HTR-8/SVneo (cell line): ENCODE results near the gene PDIA2.

Experiments used
- DNase-seq: peaks from one replicate; pipeline ENCODE4 v3.0.0; 2011; ENCODE audit warnings: low spot score, mixed read lengths; ENCODE audit not compliant: insufficient read length
- FAIRE-seq: peaks from 2 replicates; lab custom pipeline; 2011; peaks lifted over from hg19 to GRCh38; lab: Jason Lieb, UNC

The PDIA2 gene

DNA sequence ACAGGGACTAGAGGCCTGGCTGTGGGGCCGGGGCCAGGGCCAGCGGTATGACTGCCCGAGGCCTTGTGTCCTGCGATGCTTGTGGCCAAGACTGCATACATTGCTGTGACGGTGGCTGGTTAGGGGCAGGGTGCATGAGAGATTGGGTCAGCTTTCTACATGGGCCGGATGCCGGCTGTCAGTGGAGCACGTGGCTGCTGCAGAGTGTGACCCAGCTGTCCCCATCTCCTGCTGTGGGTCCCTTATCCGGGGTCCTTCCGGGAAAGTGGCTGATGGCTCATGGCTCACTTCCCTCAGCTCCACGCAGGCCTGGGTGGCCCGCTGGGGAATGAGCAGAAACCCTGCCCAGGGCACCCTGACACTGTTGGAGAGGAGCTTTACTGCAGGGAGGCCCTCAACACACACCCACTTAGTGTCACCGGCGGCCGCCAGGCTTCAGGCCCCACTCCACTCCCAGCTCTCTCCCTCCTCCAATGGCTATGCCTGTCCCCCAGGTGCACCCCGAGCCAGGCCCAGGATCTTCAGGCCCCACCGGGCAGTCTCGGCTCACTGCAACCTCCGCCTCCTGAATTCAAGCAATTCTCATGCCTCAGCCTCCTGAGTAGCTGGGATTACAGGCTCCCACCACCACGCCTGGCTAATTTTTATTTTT, 6.4 kb upstream of the PDIA2 start:
- FAIRE-seq = no peak
- no peak for DNase-seq

DNA sequence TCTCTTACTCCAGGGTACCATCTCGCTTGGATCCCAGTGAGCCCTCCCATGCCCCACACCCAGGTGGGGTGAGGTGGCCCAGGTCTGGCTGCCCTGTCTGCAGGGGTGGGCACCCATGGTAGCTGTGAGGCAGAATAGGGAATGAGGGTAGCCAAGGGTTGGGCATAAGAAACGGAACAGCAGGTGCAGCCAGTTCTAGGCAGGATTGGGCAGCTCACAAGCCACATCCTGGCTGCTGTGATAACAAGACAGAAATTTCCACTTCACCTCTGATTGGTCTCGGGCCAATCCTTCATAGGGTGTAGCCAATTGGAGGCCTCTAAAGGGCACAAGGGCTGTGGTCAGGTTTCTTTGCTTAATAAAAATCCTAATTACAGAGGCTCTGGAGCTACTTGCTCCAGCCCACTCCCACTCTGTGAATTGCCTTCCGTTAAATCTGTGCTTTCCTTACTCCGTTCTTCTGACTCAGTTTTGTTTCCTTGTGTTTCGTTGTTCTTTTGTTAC, 4.0 kb upstream of the PDIA2 start:
- peak; percentile 41 for DNase-seq
- FAIRE-seq = peak; percentile 36

DNA sequence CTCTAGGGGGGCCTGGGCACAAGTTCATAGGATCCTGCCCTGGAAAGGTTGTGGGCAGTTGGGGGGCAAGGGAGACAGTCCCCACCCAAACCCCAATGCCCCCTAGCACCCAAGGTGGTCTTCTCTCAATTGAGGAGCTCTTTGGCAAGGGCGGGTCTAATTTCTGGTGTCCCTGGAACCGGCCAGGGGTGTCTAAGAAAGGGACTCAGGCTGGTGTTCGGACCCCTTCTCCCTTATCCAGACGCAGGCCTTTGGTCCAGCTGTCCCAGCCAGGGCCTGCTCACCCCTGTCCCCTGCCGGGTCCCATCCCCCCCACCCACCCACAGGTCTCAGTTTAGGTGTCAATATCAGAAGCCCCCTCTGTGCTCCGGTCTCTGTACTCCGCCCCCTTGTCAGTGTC, 3.4 kb upstream of the PDIA2 start:
- FAIRE-seq (no peak), DNase-seq (no peak)

DNA sequence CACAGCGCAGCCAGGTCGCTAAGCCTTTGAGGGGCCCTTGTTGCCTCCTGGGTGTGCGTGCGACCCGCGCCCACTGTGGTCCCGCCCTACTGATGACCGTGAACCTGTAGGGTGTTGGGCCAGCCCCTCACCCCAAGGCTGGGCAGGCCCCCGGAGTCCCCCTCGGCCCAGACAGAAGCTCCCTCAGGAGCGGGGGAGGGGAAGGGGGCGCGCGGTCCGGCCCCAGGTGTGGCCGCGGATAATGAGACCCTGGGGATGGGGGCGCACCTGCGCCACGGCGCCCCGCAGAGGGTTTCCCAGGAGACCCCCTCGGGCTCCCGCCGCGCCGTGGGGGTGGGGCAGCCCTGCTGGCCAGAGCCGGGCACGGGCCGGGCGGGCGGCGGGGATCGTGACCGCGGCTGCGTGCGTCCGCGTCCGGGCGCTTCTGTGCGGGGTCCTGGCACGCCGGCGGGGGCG, 2.9 kb upstream of the PDIA2 start:
- DNase-seq (no peak), FAIRE-seq (no peak)

DNA sequence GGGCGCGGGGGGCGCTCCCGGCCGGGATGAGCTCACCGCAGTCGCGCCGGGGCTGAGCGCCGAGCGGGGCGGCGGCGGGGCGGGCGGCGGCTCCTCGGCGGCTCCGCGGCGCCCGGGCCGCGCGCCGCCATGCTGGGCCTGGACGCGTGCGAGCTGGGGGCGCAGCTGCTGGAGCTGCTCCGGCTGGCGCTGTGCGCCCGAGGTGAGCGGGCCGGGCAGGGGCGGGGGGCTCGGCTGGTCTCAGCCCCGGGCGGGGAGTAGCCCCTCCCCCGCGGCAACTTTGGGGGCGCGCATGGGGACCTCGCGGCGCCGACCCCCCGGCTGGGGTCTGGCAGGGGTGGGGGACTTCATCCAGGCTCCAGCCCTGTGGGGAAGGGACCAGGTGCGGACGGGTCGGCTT, 2.4 kb upstream of the PDIA2 start, which contains the start of gene ARHGDIG:
Gene ARHGDIG (plus strand): TSS at position 40 of the 400 bp plus-strand sequence. CDS start 90 bp downstream, at position 130.
- FAIRE-seq = no peak

DNA sequence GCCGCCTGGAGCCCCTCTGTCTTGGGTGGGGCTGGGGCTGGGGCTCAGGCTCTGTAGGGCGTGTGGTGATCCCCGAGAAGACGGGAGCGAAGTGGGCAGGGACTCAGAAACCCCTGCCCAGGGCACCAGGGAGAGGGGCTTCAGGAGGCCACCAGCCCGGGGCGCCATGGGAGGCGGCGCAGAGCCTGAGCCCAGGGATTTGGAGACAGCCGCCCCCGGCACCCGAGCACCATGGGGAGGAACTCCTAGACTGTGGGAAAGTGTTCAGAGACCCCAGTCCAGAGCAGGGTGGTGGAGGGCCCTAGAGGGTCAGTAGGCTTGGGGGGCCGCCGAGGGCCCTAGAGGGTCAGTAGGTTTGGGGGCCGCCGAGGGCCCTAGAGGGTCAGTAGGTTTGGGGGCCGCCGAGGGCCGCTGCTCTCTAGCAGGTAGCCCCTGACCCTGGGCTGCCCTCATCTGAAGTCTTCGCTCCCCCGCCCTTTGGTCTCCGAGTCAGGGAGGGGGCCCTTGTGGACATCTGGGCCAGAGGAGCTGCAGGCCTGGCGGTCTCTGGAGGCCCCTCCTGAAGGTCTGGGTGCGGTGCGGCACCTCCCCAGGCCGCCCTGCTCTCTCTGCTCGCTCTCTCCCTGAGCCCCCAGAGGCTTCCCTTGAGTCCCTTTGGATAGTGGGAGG, 1.8 kb upstream of the PDIA2 start:
- DNase-seq (no peak), FAIRE-seq (no peak)

More for the DNA sequence above, 2.4 kb upstream of the PDIA2 start, which contains the start of gene ARHGDIG:
- DNase-seq = no peak

DNA sequence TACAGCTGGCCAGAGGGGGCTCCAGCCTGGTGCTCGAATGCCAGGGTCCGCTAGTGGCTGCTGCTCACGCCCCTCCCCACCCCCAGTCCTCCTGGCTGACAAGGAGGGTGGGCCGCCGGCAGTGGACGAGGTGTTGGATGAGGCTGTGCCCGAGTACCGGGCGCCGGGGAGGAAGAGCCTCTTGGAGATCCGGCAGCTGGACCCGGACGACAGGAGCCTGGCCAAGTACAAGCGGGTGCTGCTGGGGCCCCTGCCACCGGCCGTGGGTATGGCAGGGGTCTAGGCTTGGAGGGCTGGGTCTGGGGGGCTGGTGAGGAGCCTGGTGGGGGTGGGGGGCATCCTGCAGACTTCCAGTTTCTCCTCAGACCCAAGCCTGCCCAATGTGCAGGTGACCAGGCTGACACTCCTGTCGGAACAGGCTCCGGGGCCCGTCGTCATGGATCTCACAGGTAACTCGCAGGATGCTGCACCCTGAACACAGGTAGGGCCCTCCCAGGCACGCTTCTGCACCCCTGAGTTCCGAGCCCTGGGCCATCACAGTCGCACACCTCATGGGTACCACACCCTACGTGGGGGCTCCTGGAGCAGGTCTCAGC, 1.2 kb upstream of the PDIA2 start:
- no peak for FAIRE-seq
- DNase-seq = no peak

DNA sequence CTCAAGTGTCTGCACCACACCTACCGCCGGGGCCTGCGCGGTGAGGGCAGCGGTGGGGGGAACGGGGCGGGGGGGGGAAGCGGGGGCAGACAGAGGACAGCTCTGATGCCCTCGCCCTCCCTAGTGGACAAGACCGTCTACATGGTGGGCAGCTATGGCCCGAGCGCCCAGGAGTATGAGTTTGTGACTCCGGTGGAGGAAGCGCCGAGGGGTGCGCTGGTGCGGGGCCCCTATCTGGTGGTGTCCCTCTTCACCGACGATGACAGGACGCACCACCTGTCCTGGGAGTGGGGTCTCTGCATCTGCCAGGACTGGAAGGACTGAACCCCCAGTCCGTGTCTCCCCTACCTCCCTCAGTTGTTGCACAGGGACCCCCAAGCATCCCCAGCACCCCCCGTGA, 473 bp upstream of the PDIA2 start:
- DNase-seq (no peak), FAIRE-seq (no peak)

DNA sequence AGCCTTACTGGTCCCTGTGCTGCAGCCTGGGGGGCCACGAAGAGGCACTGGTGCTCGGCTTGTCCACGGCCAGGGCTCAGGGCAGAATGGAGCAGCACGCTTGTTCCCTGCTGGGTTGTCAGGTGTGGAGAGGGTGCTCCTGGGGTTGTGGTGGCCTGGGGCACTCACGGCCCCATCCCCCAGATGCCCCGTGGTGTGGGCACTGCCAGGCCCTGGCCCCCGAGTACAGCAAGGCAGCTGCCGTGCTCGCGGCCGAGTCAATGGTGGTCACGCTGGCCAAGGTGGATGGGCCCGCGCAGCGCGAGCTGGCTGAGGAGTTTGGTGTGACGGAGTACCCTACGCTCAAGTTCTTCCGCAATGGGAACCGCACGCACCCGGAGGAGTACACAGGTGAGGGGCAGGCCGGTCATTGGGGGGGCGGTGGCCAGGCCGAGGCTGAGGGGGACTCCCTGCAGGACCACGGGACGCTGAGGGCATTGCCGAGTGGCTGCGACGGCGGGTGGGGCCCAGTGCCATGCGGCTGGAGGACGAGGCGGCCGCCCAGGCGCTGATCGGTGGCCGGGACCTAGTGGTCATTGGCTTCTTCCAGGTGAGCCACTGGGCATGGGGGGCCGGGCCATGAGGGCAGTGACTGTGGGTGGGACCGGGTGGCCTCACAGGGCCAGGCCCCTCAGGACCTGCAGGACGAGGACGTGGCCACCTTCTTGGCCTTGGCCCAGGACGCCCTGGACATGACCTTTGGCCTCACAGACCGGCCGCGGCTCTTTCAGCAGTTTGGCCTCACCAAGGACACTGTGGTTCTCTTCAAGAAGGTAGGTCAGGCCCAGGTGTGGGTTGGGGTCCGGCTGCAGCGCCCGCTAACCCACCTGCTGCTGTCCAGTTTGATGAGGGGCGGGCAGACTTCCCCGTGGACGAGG, 1.5 kb downstream of the PDIA2 start:
- no peak for DNase-seq
- no peak for FAIRE-seq

DNA sequence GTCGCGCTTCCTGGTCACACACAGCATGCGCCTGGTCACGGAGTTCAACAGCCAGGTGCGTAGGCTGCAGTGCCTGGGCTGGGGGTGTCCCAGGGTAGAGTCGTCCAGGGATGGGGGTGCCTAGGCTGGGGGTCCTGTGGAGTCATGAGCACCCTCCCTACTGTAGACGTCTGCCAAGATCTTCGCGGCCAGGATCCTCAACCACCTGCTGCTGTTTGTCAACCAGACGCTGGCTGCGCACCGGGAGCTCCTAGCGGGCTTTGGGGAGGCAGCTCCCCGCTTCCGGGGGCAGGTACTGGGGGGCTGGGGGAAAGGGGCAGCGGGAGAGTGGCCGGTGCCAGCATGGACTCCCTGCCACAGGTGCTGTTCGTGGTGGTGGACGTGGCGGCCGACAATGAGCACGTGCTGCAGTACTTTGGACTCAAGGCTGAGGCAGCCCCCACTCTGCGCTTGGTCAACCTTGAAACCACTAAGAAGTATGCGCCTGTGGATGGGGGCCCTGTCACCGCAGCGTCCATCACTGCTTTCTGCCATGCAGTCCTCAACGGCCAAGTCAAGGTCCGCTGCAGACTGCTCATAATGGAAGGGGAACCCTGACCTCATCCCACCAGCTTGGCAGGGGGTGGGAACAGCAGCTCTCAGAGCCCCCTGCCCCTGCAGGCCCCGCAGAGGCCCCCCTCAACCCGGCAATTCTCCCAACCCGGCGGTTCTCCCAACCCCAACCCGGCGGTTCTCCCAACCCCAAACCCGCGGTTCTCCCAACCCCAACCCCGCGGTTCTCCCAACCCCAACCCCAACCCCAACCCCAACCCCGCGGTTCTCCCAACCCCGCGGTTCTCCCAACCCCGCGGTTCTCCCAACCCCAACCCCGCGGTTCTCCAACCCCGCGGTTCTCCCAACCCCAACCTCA, 2.4 kb downstream of the PDIA2 start:
- DNase-seq (no peak), FAIRE-seq (no peak)

DNA sequence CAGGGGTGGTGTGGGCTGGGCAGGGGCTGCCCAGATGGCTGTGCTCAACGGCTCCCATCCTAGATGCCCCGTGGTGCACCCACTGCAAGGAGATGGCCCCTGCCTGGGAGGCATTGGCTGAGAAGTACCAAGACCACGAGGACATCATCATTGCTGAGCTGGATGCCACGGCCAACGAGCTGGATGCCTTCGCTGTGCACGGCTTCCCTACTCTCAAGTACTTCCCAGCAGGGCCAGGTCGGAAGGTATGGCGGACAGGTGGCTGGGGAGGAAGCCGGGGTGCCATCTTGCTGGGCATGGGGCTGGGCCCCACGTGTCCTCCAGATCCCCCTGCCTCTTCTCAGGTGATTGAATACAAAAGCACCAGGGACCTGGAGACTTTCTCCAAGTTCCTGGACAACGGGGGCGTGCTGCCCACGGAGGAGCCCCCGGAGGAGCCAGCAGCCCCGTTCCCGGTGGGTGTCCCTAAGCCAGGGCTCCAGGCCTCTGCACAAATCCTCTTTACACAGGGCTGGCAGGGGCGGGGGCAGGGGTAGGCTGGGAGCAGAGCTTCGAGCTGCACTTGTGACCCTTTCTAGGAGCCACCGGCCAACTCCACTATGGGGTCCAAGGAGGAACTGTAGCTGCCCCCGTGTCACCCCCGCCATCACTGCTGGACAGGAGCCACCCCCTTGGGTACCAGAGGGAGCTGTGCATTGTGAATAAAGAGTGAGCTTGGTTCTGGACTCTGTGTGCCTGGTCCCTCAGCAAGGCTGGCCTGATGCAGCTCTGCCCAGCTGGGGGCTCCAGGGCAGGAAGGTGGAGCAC, 3.7 kb downstream of the PDIA2 start:
- DNase-seq (no peak), FAIRE-seq (no peak)

DNA sequence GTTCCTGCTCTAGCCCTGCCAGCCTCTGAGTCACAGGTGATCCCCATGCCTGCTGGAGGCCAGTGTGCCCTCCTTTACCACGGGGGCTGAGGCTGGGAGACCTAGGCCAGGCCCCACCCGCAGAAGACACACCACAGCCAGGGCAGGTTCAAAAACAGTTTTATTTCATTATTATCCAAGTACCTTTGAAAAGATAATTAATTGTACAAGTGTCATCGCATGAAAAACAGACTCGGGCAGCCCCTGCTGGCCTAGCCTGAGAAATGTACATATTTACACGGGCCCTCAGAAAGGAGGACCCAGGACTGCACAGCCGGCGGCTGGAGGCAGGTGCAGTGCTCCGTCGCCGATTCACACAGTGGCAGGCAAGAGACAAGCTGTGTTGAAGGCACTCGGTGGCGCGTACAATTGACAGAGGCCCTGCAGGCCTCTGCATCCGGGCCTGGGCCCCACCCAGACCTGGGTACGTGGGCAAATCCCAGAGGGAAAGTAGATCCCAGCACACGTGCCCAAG, 4.4 kb downstream of the PDIA2 start:
- FAIRE-seq (no peak), DNase-seq (no peak)

DNA sequence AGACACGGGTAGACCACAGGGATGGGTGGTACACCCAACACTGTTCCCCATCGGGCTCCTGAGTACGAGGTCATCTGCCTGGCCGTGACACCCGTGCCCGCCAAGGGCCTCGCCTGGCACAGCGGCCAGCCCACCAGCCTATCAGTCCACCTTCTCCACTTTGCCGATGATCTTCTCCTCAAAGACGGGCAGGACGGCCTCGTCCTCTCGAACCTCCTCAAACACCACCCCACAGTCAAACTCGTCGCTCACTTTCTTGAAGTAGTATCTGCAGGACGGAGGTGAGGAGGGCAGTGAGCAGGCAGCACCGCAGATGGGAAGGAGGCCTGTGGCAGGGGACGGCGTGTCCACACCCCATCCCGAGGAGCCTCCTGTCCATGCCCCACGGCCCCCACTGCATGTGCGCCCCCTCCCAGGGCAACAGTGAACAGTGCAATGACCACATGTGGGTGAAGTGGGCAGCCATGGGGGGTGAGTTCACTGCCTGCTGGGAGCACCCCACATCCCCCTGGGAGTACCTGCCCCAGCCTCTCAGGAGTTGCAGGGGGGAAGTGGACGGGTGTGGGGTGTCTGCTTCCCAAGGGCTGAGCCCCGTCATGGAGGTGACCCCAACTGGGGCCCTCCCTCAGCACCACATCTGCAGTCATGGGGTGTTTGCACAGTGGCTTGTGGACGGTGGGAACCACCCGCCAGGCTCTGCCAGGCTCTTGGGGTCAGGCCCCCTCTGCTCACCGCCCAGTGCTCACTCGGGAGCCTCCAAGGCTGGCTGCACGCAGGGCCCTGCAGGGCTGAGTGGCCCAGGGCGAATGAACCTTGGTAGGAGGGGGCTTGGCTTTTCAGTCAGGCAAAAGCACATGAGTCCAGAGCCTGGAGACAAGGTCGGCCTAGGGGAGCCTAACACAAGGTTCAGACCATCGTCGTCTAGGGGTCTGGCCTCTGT, 5.3 kb downstream of the PDIA2 start:
- DNase-seq = no peak
- no peak for FAIRE-seq

DNA sequence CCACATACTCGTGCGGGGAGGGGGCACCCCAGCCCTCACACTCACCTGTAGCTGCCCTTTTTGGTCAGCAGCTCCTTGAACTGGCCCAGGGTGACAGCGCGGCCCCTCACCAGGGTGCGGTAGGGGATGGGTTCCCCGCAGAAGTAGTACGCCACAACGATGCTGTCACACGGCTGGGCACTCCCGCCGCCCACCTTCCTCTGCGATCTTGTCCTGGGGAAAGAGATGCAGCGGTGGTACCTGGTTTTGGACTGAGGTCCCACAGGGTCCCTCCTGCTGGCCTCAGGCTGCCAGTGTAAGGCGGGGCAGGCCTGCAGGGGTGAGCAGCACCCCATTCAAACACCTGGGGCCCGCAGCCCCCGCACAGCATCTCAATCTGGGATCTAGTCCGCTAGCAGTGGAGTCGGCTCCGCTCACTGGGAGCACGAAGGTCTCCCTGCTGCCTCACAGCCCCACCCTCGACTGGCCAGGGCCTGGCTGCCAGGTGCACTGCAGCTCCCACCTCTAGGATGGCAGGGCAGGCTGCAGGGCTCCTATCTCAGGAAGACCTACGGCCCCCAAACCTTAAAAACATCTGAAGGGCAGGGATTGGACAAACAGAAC, 6.5 kb downstream of the PDIA2 start:
- no peak for FAIRE-seq
- no peak for DNase-seq

DNA sequence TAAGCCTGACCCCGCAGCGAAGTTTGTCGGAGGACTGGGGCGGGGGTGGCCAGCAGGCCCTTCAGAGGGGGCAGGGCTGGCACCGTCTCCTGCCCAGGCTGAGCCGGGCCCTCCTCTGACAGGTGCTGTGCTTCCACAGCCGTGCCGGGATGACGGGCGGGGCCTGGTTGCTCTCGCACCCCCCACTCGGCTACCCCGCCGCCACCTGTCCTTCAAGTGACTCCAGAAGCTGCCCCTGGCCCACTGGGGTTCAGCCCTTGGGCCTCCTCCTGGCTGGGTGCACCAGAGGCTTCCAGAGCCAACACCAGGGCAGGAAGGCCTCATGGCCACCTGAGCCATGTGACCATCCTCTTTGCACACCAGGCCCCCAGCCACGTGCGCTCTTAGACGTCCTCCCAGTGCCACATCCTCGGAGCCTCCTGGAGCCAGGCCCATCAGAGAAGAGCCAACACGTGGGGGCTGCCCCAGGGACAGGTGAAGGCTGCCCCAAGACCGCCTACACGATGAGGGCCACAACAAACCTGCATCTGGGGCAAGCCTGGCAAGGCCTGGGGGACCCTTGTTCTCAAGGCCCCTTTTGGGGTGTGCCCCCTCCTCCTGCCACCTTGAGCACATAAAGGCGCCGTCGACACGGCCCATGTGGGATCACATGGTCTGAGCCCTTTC, 7.2 kb downstream of the PDIA2 start:
- DNase-seq = no peak

DNA sequence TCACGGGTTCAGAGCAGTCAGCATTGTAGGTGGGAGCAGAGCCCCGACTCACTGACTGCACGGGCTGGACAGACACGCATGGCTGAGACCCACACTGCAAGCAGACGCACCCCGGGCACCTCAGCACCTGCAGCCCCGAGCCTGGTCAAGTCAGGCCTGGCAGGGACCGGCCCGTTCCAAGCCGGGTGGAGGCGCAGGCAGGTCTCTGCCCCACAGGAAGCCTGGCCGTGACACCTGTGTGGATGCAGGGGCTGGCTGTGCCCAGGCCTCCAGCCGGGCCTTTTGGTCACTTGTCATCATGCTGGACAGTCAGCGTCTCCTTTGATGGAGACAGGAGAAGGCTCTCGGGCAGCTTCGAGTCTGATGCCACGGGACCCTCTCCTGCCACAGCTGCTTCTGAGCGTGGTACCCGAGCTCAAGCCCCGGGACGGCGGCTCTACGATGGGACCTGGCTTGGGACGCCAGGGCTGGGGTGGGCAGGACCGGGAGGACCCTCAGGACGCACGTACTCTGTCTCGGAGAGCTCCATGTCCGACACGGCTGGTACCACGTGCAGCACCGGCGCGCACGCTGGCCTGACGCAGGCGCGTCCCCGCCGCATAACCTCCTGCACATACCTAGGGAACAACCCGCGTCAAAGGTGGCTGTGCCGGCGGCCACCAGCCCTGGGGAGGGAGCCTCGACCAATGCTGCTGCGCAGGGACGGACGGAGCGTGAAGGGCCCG, 7.9 kb downstream of the PDIA2 start:
- DNase-seq = no peak
- FAIRE-seq = no peak

More for the DNA sequence above, 7.2 kb downstream of the PDIA2 start:
- no peak for FAIRE-seq
